Myocyte (in vitro differentiated cells): ENCODE measurements around the gene FAM209A. TPM values are rescaled to one million over a fixed set of nuclear protein-coding genes. Genes with fewer than 3 reads are reported as not detected.
"Not testable (repeated sequence)": the region's sequence is repeated elsewhere in the genome, so short reads cannot be mapped to it uniquely, and the experiment has no call there.

ENCODE experiments used
- DNase-seq: peaks from one replicate; pipeline ENCODE4 v3.0.0-alpha.2; 2012; ENCODE audit warnings: low read depth
- total RNA-seq: library from RNA; depleted of rRNA; stranded (reverse); fragments of >200 nt; gene quantifications from 2 replicates; pipeline ENCODE4 v1.2.3, GENCODE V29; 2014

Gene FAM209A
- total RNA-seq, 1 donor from 2014 or later: not detected

DNA sequence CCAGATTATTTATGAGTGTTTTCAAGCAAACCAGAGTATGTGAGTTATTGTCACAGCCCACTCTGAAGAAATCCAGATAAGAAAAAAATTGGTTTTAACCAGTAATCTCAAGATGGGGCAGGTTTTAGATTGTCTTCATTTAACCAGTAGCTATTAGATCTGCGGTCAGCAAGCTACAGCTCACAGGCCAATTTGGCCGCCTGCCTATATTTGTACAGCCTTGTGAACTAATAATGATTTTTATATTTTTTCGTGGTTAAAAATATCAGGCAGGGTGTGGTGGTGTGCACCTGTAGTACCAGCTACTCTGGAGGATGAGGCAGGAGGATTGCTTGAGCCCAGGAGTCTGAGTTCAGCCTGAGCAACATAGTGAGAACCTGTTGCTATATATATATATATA lies 13.5 kb downstream of the FAM209A start:
- no peak for DNase-seq

DNA sequence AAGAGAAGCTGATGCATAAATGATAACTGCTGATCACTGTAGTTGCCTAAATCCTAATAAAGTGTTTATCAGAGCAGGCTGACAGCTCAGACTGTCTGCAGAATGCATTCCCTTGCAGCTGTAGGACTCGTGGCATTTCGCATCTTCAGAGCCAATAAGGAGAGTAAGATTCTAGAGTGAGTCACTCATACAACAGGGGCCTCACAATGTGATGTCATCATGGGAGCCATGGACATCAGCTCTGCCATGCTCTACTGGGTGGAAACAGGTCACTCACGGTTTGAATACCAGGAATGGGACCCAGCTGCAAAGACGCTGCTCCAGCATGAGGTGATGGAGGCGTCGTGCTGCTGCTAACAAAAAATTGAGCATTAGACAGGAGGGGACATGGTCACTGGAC lies 15.9 kb downstream of the FAM209A start:
- DNase-seq: no peak

DNA sequence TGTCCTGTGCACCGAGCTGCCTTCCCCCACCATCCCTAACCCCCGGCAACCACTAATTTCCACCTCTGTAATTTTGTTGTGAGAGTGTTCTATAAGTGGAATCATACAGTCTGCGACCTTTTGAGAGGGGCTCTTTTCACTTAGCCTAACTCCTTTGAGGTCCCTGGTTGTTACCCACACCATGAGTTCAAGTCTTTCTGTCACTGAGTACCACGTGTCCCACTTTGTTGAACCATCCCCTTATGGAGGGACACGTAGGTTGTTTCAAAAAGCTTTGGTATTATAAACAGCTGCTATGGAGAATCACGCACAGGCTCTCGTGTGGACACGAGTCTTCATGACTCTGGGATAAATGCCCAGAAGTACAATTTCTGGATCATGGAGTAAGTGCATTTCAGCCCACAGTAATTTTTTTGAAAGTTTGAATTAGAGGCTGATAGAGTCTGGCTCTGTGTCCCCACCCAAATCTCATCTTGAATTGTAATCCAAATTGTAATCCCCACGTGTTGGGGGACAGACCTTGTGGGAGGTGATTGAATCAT lies 18.0 kb downstream of the FAM209A start:
- DNase-seq: no peak

DNA sequence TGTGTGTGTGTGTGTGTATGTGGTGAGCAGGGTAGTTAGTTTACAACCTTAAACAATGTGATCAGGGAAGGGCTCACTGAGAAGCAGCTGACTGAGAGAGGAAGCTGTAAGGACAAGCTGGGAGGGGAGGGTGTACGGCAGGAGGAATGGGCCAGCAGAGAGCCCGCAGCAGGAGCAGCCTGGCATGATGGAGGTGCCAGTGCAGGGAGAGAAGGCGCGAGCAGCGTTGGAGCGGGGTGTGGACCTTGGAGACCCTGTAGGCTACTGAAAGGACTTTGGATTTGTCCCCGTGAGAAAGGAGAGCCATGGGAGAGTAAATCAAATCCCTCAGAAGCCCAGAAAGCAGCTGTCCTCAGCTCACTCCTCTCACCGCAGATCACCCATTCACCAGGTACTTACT lies 27.0 kb downstream of the FAM209A start:
- DNase-seq: no peak

DNA sequence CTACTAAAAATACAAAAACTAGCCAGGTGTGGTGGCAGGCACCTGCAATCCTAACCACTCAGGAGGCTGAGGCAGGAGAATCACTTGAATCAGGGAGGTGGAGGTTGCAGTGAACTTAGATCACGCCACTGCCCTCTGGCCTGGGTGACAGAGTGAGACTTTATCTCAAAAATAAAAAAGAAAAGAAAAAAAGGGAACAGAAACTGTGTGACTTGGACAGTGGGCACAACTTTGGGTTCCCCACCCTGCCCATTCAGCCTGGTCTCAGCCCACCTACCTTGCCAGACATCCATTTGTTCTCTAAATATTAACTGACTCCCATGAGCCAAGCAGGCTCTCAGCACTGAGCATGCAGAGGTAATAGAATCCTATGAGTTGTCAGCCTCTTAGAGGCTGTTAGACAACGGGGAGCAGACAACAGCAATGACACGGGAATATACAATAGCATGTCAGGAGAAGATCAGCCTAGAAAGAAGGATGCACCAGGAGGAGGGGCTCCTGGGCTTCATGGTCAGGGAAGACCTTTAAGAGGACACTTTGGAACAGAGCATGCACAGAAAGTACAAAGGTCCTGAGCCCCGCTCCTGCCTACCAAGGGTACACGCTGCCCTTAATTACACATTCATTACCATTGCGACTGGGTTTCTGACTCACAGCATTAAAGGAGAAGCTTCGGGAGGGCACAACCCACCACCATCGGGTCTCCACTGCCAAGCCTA lies 28.5 kb downstream of the FAM209A start:
- DNase-seq: no peak

DNA sequence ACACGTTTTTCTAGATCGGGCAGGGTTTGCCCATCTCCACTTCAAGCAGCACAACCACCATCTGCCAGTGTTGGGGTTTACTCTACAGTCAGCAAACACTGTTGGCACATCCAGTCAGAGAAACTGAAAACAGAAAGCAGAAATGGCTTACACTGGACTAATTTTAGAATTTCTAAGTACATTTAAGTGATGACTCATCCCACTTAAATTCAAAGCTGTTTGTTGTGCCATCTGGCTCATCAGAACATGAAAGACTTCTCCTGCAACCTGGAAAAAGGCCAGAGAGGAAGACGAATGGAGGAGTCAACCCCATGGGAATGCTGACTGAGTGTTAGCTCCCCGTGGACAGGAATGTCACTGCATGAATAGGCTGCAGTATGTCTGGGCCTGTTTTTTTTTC lies 30.3 kb downstream of the FAM209A start:
- peak; percentile 92 for DNase-seq

DNA sequence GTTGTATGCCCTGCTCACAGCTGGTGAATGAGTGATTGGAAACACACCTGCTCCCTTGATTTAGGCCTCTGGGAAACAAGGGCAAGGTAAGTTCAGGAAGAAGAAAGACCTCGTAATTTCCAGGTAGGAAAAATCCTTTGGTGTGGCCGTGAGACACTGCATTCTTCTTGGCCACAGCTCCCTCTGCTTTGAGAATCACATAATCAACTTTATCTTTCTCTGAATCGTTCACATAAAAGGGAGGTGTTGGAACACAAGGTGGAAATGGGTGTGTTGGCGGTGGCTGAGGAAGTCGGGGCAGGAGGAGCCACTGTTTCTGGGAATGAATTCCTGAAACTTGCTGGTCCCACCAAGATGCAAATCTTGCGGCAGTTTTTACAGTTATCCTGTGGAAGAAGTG lies 34.4 kb downstream of the FAM209A start:
- DNase-seq: no peak

DNA sequence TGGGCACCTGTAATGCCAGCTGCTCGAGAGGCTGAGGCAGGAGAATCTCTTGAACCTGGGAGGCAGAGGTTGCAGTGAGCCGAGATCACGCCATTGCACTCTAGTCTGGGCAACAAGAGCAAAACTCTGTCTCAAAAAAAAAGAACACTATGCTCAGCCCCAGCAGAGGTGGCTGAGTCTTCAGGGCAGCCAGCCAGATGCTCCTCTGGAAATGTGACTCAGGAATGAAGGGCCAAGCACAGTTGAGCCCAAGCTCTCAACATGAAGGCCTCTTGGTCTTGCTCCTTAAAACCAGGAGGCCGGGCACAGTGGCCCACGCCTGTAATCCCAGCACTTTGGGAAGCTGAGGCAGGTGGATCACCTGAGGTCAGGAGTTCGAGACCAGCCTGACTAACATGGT lies 40.0 kb downstream of the FAM209A start:
- DNase-seq: not testable (repeated sequence)

DNA sequence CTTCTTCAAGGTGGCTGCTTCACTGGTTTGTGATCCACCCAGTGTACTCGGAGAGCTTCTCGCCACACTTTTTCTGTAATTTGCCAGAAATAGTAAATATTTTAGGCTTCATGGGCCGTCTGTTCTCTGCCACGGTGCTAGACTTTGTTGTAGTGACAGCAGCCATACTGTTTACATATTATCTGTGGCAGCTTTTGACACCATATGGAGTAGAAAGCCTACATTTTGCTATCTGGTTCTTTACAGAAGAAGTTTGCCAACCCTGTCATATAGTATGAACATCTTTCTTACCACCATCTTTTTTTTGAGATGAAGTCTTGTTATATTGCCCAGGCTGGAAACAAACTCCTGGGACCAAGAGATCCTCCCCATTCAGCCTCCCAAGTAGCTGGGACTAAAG lies 41.0 kb downstream of the FAM209A start:
- no peak for DNase-seq

DNA sequence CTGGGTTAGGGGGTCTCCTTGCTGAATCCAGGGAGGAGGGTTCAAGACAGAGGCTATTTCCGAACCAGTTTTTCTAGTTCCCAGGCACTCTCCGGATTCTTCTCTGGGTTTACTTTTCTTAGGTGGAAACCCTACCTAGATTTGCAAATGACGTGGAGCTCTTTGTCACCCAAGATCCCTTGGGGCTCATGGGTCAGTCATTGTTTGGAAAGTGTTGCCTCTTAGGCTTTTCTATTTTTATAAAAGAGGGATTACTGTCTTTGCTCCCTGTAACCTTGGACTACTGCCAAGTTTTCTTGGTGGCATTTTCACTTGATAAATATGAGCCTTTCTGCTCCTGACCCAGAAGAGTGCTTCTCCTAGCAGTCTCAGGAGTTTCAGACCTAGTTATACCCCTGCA lies 42.1 kb downstream of the FAM209A start:
- peak; percentile 30 for DNase-seq

DNA sequence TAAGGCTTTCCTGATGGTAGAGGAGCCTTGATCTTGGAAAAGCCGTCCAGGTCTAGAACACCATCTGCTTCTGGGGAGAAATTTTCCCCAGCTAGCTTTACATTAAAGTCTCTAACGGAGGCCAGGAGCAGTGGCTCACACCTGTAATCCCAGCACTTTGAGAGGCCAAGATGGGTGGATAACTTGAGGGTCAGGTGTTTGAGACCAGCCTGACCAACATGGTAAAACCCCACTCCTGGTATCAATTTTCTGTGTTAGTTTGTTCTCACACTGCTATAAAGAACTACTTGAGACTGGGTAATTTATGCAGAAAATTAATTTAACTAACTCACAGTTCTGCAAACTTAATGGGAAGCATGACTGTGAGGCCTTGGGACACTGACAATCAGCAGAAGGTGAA lies 46.3 kb downstream of the FAM209A start:
- DNase-seq: no peak

DNA sequence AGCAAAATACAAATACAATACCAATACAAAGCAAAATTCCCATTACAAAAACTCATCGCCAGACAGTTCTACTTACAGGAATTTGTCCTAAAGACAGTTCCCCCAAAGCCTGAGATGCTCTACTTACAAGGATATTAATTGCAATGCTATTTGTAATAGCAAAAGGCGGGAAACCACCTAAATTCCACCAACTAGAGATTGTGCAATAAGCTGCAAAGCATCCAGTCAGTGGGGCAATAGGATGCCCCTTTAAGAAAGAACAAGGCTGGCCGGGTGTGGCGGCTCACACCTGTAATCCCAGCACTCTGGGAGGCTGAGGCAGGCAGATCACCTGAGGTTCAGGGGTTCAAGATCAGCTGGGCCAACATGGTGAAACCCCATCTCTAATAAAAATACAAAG lies 47.6 kb downstream of the FAM209A start:
- DNase-seq: no peak

DNA sequence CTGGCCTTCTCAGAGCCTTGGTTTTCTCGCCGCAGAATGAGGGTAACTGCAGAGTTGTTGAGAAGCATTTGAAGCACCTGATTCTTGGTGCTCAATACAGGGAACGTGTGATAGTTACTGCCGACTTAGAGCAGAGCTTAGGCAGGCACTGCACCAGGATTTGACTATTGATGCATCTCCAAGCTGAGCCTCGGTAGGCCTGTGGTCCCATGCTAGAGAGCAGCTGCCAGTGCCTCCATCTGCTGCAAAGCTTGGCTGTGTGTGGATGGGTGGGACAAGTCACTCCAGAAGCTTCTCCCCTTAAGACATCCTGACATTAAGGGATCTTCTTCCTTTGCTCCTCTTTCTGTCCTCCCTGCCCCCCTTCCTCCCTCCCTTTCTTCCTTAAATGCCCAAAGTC lies 49.4 kb downstream of the FAM209A start:
- DNase-seq: no peak

DNA sequence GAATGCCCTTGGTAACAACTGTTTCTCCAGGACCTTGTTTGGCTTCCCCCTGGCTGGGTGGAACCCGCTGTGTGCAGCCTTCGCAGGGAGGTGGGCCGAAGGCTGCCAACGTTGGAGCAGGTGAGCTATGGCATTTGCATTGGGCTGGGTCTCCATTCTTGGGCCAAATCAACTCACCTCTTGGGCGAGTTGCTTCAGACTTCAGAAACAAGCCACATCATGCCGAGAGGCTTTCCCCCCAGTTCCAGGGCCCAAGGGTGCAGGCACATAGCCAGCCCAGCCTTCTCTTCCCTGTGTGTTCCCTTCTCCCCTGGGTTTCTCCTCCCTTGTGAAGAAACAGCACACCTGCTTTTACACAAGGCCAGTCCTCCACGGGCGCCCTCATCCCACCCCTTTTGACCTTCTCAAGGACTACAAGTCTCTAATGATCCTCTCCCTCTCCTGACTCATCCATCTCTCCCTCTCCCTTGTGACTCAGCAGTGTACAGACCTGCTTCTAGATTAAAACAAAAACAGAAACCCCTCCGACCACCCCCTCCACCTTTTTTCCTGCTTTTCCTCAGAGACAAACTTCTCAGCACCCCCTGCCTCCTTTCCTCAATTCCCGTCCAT lies 50.1 kb downstream of the FAM209A start:
- no peak for DNase-seq

DNA sequence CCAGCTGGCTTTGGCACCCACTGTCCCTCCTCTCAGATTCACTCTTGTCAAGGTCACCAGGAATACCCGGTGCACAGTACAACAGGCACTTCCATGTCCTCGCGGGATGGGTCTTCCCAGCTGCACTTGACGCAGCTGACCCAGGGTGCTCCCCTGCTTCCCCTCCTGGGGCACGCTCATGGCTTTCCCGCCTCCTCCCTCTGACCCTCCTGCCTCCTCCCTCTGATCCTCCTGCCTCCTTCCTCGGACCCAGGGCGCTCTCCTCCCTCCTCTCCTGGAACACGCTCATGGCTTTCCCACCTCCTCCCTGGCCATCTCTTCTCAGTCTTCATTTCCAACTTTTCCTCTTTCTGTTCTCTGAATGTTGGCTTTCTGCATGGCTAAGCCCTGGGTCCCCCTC lies 50.6 kb downstream of the FAM209A start:
- no peak for DNase-seq

Other genes starting within 250 kb of the FAM209A start
- gene FAM210B, start 165.8 kb upstream of the FAM209A start, total RNA-seq: 42.6 and 54.5 TPM in 2 replicates
- 5.7 and 11.6 TPM in 2 replicates for gene AURKA, start 132.5 kb upstream of the FAM209A start, total RNA-seq
- 42.3 and 45.5 TPM in 2 replicates for gene CSTF1, start 132.1 kb upstream of the FAM209A start, total RNA-seq
- 20.9 and 48.0 TPM in 2 replicates for gene CASS4, start 112.5 kb upstream of the FAM209A start, total RNA-seq
- gene RTF2, start 56.1 kb upstream of the FAM209A start, total RNA-seq: 81.3 and 92.0 TPM in 2 replicates
- gene FAM209B, start 8.5 kb downstream of the FAM209A start, total RNA-seq: not detected in 2 replicates
- gene TFAP2C, start 104.6 kb downstream of the FAM209A start, total RNA-seq: not detected in 2 replicates